ENCODE results near the gene CDHR2.

GRCh38 chr5:176536132-176536901 is 12.8 kb upstream of the CDHR2 start:
- TF ChIP-seq CTCF (IDR thresholded peaks at IDR 0.05) (no peak), POLR2A (IDR thresholded peaks at IDR 0.05) (no peak)

Data from testis (tissue), 2 donors.